HepG2 (cell line): ENCODE data around the gene MAN1B1. TPM values are rescaled to one million over a fixed set of nuclear protein-coding genes. Genes with fewer than 3 reads are reported as not detected.

Source experiments
- ATAC-seq: fragments of 200-7000 bp; cut with Tn5 transposase; 3 replicates; pipeline ENCODE4 v1.9.1; 2020; ENCODE audit warnings: mild to moderate bottlenecking, moderate library complexity
- BruUV-seq: library from RNA; stranded (reverse); fragments of 400-500 nt; replicated peaks from 2 replicates; lab custom pipeline; 2021; lab: Mats Ljungman, UMichigan
- CTCF ChIA-PET: fragments of 300-600 bp; formaldehyde crosslinking; extraction: SDS; loops from one replicate; lab custom pipeline; 2021; ENCODE audit warnings: low total read pairs, inconsistent platforms, low intra/inter-chr PET ratio; lab: Yijun Ruan, JAX
- POLR2A ChIA-PET: fragments of 350-600 bp; sonication (Branson Sonifier 250); formaldehyde crosslinking; loops from one replicate; lab custom pipeline; 2020; ENCODE audit warnings: antibody characterized with exemption, inconsistent platforms; lab: Yijun Ruan, JAX
- DNase-seq: peaks from one replicate; pipeline ENCODE4 v3.0.0-alpha.2; 2015; ENCODE audit warnings: low spot score
- FAIRE-seq: peaks from 3 replicates; lab custom pipeline; 2011; peaks lifted over from hg19 to GRCh38; lab: Jason Lieb, UNC
- H2AFZ ChIP-seq: one replicate; pipeline ENCODE4 v1.6.1; 2011; ENCODE audit warnings: low read length, inconsistent platforms
- H3K27ac ChIP-seq: fragments of 300-600 bp; 3 replicates; pipeline ENCODE4 v1.8.0; 2011; ENCODE audit warnings: mixed run types, mild to moderate bottlenecking, mixed read lengths, low read length, inconsistent platforms; ENCODE audit not compliant: insufficient read depth; ENCODE audit errors: extremely low read length
- H3K27me3 ChIP-seq, 2 experiments: fragments of 200-600 bp in 1 of 2; 2 replicates in 1 of 2; 3 replicates in 1 of 2; pipeline versions ENCODE4 v1.6.0 to v1.8.0; 2011; ENCODE audit warnings: low read length in 2 of 2, mild to moderate bottlenecking in 2 of 2, moderate library complexity in 2 of 2, inconsistent platforms in 1 of 2; ENCODE audit not compliant: insufficient read depth in 2 of 2, control insufficient read depth in 1 of 2
- H3K36me3 ChIP-seq, 2 experiments: fragments of 200-600 bp in 1 of 2; replicated peaks in 1 of 2; 2 replicates in 1 of 2; 3 replicates in 1 of 2; pipeline versions ENCODE4 v1.5.1 to v1.8.0; 2011; ENCODE audit warnings: low read length in 2 of 2, inconsistent platforms in 1 of 2; ENCODE audit not compliant: insufficient read depth in 2 of 2, control insufficient read depth in 1 of 2
- H3K4me1 ChIP-seq: 2 replicates; pipeline ENCODE4 v1.5.1; 2012; ENCODE audit warnings: low read length, inconsistent platforms; ENCODE audit not compliant: insufficient read depth
- H3K4me2 ChIP-seq: 2 replicates; pipeline ENCODE4 v1.6.0; 2011; ENCODE audit warnings: low read depth, low read length, inconsistent platforms
- H3K4me3 ChIP-seq, 3 experiments: fragments of 200-600 bp in 1 of 3; sonication (generic), shearing (Covaris generic) in 1 of 3; replicated peaks in 1 of 3; 2 replicates each; pipeline ENCODE4 v1.5.1; 2011 to 2016; ENCODE audit warnings: low read length in 3 of 3, inconsistent platforms in 2 of 3, low read depth in 2 of 3, mild to moderate bottlenecking in 2 of 3, control low read depth in 1 of 3, mixed read lengths in 1 of 3; ENCODE audit not compliant: insufficient read depth in 1 of 3
- H3K79me2 ChIP-seq: one replicate; pipeline ENCODE4 v1.6.1; 2011; ENCODE audit warnings: low read length, inconsistent platforms; ENCODE audit not compliant: insufficient read depth
- H3K9ac ChIP-seq: 2 replicates; pipeline ENCODE4 v1.6.0; 2011; ENCODE audit warnings: mild to moderate bottlenecking, low read depth, low read length, inconsistent platforms; ENCODE audit not compliant: insufficient read depth
- H3K9me3 ChIP-seq: 2 replicates; pipeline ENCODE4 v1.5.1; 2012; ENCODE audit warnings: mild to moderate bottlenecking, low read length
- H4K20me1 ChIP-seq: 2 replicates; pipeline ENCODE4 v1.6.0; 2011; ENCODE audit warnings: inconsistent platforms, mild to moderate bottlenecking, low read length, moderate library complexity; ENCODE audit not compliant: insufficient read depth
- FOXO1 ChIP-seq: sonication (generic); formaldehyde crosslinking; IDR thresholded peaks from 2 replicates; pipeline ENCODE4 v1.4.0; 2020; ENCODE audit warnings: missing genetic modification reagents
- MAZ ChIP-seq, 2 experiments: sonication (generic) in 1 of 2; formaldehyde crosslinking in 1 of 2; IDR thresholded peaks; 2 replicates each; pipeline versions ENCODE4 v1.5.0 to v1.6.1; 2012 to 2020; ENCODE audit warnings: low read depth in 2 of 2, mild to moderate bottlenecking in 2 of 2, borderline replicate concordance in 1 of 2, improper control_type of control experiment in 1 of 2, low read length in 1 of 2, missing genetic modification reagents in 1 of 2, moderate library complexity in 1 of 2
- PCBP1 ChIP-seq: fragments of 200-400 bp; formaldehyde crosslinking; IDR thresholded peaks from 2 replicates; pipeline ENCODE4 v1.6.1; 2017; ENCODE audit warnings: mild to moderate bottlenecking, low read depth, low read length, borderline replicate concordance
- ZNF362 ChIP-seq: sonication (generic); formaldehyde crosslinking; IDR thresholded peaks from 2 replicates; pipeline ENCODE4 v1.4.0; 2020; ENCODE audit warnings: missing genetic modification reagents, mild to moderate bottlenecking, borderline replicate concordance
- ZNF547 ChIP-seq: sonication (generic); formaldehyde crosslinking; IDR thresholded peaks from 2 replicates; pipeline ENCODE4 v1.5.1; 2020; ENCODE audit warnings: mild to moderate bottlenecking, missing genetic modification reagents
- WGBS: methylation state at CpG from one replicate; pipeline ENCODE4 v1.1.6; 2017; ENCODE audit warnings: low lambda C conversion rate; 5-methylcytosine and 5-hydroxymethylcytosine counted together
- in situ Hi-C: cut with HindIII; loops from 2 replicates; pipeline ENCODE4 v1.10.0; 2017; ENCODE audit warnings: low pct_unique_long_range_greater_than_20kb; ENCODE audit not compliant: extremely low pct_ligation_motif_present
- intact Hi-C: fragments of 100-400 bp; cut with micrococcal nuclease; formaldehyde crosslinking; loops from one replicate; pipeline ENCODE4 v1.10.0; 2022; ENCODE audit not compliant: unreplicated experiment
- polyA plus RNA-seq, 8 experiments: library from polyadenylated mRNA; depleted of rRNA in 3 of 8; stranded (reverse) in 7 of 8; unstranded in 1 of 8; fragments of >200 nt; fragmentation: Illumina TruSeq in 4 of 8; extraction: Trizol in 4 of 8; gene quantifications; 2 replicates each; pipeline versions ENCODE4 v1.2.1 to v1.2.3, GENCODE V29; 2011 to 2016; ENCODE audit warnings: low read depth in 4 of 8, missing spikeins in 1 of 8, mixed read lengths in 1 of 8; ENCODE audit not compliant: insufficient read depth in 1 of 8
- total RNA-seq, 5 experiments: library from RNA; depleted of rRNA; stranded (reverse); fragments of >200 nt; fragmentation: Illumina TruSeq; extraction: Trizol; gene quantifications; 2 replicates each; pipeline ENCODE4 v1.2.3, GENCODE V29; 2016; ENCODE audit warnings: low read depth in 1 of 5

The MAN1B1 gene
- total and polyA plus RNA-seq, 2 of the 13 experiments (the other 11 are each of a cell fraction or from before 2014, with no cell fraction given), result 48.9 to 59.5 TPM

DNA sequence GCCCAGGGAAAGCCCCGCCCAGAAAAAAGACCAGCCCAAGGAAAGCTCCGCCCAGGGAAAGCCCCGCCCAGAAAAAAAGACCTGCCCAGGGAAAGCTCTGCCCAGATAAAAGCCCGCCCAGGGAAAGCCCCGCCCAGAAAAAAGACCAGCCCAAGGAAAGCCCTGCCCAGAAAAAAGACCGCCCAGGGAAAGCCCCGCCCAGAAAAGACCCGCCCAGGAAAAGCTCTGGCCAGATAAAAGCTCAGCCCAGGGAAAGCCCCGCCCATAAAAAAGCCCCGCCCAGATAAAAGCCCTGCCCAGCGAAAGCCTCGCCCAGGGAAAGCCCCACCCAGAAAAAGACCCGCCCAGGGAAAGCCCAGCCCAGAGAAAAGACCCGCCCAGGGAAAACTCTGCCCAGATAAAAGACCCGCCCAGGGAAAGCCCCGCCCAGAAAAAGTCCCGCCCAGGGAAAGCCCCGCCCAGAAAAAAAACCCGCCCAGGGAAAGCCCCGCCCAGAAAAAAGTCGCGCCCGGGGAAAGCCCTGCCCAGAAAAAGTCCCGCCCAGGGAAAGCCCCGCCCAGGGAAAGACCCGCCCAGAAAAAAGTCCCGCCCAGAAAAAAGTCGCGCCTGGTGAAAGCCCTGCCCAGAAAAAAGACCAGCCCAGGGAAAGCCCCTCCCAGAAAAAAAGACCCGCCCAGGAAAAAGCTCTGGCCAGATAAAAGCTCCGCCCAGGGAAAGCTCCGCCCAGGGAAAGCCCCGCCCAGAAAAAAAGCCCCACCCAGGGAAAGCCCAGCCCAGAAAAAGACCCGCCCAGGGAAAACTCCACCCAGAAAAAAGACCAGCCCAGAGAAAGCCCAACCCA lies 64.1 kb downstream of the MAN1B1 start:
- BruUV-seq, result no TSS peak
- Histone ChIP-seq H3K9me3 (no peaks in the 10 kb centered on the region), H4K20me1 (no peaks in the 10 kb centered on the region), H3K9ac (no peak overlapping the region), H3K4me1 (peaks cover 30% of the 10 kb centered on the region), H3K36me3 (no peaks in the 10 kb centered on the region), H3K4me3 (no peak overlapping the region), H3K27me3 (peaks cover 8 to 38% of the 10 kb centered on the region in 2 experiments; a peak in 4 of 5 replicates), H3K27ac (no peak overlapping the region), H2AFZ (no peak overlapping the region), H3K4me2 (0 out of 2 replicates have a peak overlapping the region, but pooled peaks have one; percentile 32)
- in situ Hi-C loops (no loop called here), intact Hi-C loops (loop anchor here (1.0 kb wide), 1 partner anchor 37 kb away; the partner anchor contains the start of genes ANAPC2 and SSNA1)
- WGBS, result 3% methylated on average over 33 of the region's 34 CpGs
- no peak for FAIRE-seq
- peak; percentile 84 for DNase-seq
- peak; percentile 19 for ATAC-seq
- POLR2A ChIA-PET, result interaction anchor here (0.7 to 3.0 kb wide), 27 partner anchors 12 to 308 kb away, joined by 3 to 34 read pairs (median 8); partner anchors contain the start of genes ANAPC2, LRRC26, MAN1B1 and NSMF
- TF ChIP-seq PCBP1 (peak; percentile 67; the same call in 1 of the 2 replicates), ZNF547 (CRISPR knock-in tag) (no peak), MAZ (IDR thresholded peaks at IDR 0.05; ENCODE audit: borderline replicate concordance, low read depth, low read length) (0 out of 2 replicates have a peak, but pooled peaks have one; percentile 1), MAZ (CRISPR knock-in tag; IDR thresholded peaks at IDR 0.05; ENCODE audit: low read depth) (no peak), ZNF362 (CRISPR knock-in tag) (peak; percentile 22; the same call in 1 of the 2 replicates), FOXO1 (CRISPR knock-in tag) (no peak)
- TF ChIP-seq, all 625 proteins: peak for 3
- H3K79me2 ChIP-seq, result no peaks in the 10 kb centered on the region
- CTCF ChIA-PET, result no interaction called here
